Measurements from ENCODE around the gene KCTD1.

DNA sequence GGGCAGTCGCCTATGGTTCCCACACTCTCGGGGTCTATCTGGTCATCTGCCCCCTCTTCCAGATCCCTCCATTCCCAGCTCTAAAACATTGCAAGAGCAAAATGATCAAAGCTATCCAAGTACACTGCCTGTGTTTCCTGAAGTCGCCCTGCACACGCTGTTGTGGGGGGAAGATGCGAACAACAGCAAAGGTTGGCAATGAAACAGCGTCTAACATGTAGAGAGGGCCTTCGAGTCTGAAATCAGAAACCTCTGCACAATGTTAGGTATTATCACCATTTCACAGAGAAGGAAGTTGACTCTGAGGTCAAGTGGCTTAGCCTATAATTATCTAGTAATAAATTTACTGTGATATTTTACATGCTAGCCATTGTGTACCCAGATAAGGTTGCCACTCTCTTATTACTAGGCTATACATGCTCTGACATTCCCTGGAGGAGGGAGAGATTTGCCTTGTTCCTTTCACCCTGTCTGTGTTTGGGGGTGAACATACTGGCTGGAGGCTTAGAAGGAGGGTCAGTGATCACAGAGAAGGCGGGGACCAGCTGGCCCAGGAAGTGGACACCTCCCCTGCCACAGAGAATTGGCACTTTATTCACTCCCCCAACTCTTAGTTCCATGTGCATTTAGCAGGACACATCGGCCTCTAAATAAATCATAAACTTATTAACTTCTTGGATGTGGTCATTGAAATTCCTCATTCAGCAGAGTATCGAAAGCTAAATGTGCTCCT, 36.8 kb downstream of the KCTD1 start:
- TF ChIP-seq GABPA (IDR thresholded peaks at IDR 0.05 in 1 of 2, conservative IDR thresholded peaks at IDR 0.05 in 1 of 2) = no peak
- TF ChIP-seq, protein P1, sequence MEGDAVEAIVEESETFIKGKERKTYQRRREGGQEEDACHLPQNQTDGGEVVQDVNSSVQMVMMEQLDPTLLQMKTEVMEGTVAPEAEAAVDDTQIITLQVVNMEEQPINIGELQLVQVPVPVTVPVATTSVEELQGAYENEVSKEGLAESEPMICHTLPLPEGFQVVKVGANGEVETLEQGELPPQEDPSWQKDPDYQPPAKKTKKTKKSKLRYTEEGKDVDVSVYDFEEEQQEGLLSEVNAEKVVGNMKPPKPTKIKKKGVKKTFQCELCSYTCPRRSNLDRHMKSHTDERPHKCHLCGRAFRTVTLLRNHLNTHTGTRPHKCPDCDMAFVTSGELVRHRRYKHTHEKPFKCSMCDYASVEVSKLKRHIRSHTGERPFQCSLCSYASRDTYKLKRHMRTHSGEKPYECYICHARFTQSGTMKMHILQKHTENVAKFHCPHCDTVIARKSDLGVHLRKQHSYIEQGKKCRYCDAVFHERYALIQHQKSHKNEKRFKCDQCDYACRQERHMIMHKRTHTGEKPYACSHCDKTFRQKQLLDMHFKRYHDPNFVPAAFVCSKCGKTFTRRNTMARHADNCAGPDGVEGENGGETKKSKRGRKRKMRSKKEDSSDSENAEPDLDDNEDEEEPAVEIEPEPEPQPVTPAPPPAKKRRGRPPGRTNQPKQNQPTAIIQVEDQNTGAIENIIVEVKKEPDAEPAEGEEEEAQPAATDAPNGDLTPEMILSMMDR (IDR thresholded peaks at IDR 0.05; ENCODE audit: low read depth, low read length, missing input control) = no peak
- TF ChIP-seq FOXA1 (IDR thresholded peaks at IDR 0.05) = no peak
- TF ChIP-seq, protein P2, sequence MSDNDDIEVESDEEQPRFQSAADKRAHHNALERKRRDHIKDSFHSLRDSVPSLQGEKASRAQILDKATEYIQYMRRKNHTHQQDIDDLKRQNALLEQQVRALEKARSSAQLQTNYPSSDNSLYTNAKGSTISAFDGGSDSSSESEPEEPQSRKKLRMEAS (IDR thresholded peaks at IDR 0.05) = no peak
- no peak for TF ChIP-seq JUND (IDR thresholded peaks at IDR 0.05)
- TF ChIP-seq TAF1 (conservative IDR thresholded peaks at IDR 0.05) = no peak
- TF ChIP-seq RXRA (IDR thresholded peaks at IDR 0.05) = no peak
- TF ChIP-seq, protein P3, sequence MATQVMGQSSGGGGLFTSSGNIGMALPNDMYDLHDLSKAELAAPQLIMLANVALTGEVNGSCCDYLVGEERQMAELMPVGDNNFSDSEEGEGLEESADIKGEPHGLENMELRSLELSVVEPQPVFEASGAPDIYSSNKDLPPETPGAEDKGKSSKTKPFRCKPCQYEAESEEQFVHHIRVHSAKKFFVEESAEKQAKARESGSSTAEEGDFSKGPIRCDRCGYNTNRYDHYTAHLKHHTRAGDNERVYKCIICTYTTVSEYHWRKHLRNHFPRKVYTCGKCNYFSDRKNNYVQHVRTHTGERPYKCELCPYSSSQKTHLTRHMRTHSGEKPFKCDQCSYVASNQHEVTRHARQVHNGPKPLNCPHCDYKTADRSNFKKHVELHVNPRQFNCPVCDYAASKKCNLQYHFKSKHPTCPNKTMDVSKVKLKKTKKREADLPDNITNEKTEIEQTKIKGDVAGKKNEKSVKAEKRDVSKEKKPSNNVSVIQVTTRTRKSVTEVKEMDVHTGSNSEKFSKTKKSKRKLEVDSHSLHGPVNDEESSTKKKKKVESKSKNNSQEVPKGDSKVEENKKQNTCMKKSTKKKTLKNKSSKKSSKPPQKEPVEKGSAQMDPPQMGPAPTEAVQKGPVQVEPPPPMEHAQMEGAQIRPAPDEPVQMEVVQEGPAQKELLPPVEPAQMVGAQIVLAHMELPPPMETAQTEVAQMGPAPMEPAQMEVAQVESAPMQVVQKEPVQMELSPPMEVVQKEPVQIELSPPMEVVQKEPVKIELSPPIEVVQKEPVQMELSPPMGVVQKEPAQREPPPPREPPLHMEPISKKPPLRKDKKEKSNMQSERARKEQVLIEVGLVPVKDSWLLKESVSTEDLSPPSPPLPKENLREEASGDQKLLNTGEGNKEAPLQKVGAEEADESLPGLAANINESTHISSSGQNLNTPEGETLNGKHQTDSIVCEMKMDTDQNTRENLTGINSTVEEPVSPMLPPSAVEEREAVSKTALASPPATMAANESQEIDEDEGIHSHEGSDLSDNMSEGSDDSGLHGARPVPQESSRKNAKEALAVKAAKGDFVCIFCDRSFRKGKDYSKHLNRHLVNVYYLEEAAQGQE (IDR thresholded peaks at IDR 0.05) = no peak
- TF ChIP-seq, protein P4, sequence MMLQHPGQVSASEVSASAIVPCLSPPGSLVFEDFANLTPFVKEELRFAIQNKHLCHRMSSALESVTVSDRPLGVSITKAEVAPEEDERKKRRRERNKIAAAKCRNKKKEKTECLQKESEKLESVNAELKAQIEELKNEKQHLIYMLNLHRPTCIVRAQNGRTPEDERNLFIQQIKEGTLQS (IDR thresholded peaks at IDR 0.05) = no peak
